NCI-H2029 (cell line): Measurements from ENCODE around the gene LTBP1.
"Not testable (repeated sequence)": the region's sequence is repeated elsewhere in the genome, so short reads cannot be mapped to it uniquely, and the experiment has no call there.

Source experiments
- DNase-seq: peaks from one replicate; lab custom pipeline; 2025; lab: John Stamatoyannopoulos, UW

The LTBP1 gene

GRCh38 chr2:33383855-33384598, 437.3 kb downstream of the LTBP1 start:
- no peak for DNase-seq

- no peak for DNase-seq
Measured at GRCh38 chr2:33384599-33384961, 437.8 kb downstream of the LTBP1 start.

GRCh38 chr2:33388996-33389395, 442.2 kb downstream of the LTBP1 start:
- no peak for DNase-seq

GRCh38 chr2:33389695-33390094, 442.9 kb downstream of the LTBP1 start:
- not testable (repeated sequence) for DNase-seq

GRCh38 chr2:33391529-33392255, 444.9 kb downstream of the LTBP1 start:
- no peak for DNase-seq

- DNase-seq, result no peak
Measured at GRCh38 chr2:33392366-33392765, 445.6 kb downstream of the LTBP1 start.

GRCh38 chr2:33395034-33395433, 448.3 kb downstream of the LTBP1 start:
- DNase-seq, result no peak

- DNase-seq, result no peak
Measured at GRCh38 chr2:33395655-33396249, 449.0 kb downstream of the LTBP1 start.

- no peak for DNase-seq
Measured at GRCh38 chr2:33404321-33404720, 457.6 kb downstream of the LTBP1 start.

GRCh38 chr2:33406622-33407021, 459.9 kb downstream of the LTBP1 start:
- no peak for DNase-seq

- DNase-seq, result no peak
Measured at GRCh38 chr2:33408109-33408508, 461.4 kb downstream of the LTBP1 start.

- DNase-seq, result no peak
Measured at GRCh38 chr2:33409417-33409955, 462.7 kb downstream of the LTBP1 start.

- peak; percentile 28 for DNase-seq
Measured at GRCh38 chr2:33411765-33412164, 465.0 kb downstream of the LTBP1 start.

GRCh38 chr2:33412920-33413319, 466.2 kb downstream of the LTBP1 start:
- DNase-seq, result no peak

GRCh38 chr2:33419581-33420200, 472.9 kb downstream of the LTBP1 start:
- no peak for DNase-seq

GRCh38 chr2:33420726-33421125, 474.0 kb downstream of the LTBP1 start:
- DNase-seq, result no peak

- DNase-seq, result no peak
Measured at GRCh38 chr2:33421820-33422219, 475.1 kb downstream of the LTBP1 start.

GRCh38 chr2:33425161-33425560, 478.4 kb downstream of the LTBP1 start:
- no peak for DNase-seq

GRCh38 chr2:33425586-33426031, 478.9 kb downstream of the LTBP1 start:
- DNase-seq, result no peak

- DNase-seq, result peak; percentile 54
Measured at GRCh38 chr2:33426666-33427231, 480.0 kb downstream of the LTBP1 start.

GRCh38 chr2:33430077-33430476, 483.3 kb downstream of the LTBP1 start:
- DNase-seq, result no peak

GRCh38 chr2:33430856-33431255, 484.1 kb downstream of the LTBP1 start:
- no peak for DNase-seq
